NCI-H1436 (cell line): ENCODE data around the gene TBCC.
"Not testable (repeated sequence)": the region's sequence is repeated elsewhere in the genome, so short reads cannot be mapped to it uniquely, and the experiment has no call there.

Source experiments
- DNase-seq: peaks from one replicate; lab custom pipeline; 2025; lab: John Stamatoyannopoulos, UW

The TBCC gene, protein sequence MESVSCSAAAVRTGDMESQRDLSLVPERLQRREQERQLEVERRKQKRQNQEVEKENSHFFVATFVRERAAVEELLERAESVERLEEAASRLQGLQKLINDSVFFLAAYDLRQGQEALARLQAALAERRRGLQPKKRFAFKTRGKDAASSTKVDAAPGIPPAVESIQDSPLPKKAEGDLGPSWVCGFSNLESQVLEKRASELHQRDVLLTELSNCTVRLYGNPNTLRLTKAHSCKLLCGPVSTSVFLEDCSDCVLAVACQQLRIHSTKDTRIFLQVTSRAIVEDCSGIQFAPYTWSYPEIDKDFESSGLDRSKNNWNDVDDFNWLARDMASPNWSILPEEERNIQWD

DNA sequence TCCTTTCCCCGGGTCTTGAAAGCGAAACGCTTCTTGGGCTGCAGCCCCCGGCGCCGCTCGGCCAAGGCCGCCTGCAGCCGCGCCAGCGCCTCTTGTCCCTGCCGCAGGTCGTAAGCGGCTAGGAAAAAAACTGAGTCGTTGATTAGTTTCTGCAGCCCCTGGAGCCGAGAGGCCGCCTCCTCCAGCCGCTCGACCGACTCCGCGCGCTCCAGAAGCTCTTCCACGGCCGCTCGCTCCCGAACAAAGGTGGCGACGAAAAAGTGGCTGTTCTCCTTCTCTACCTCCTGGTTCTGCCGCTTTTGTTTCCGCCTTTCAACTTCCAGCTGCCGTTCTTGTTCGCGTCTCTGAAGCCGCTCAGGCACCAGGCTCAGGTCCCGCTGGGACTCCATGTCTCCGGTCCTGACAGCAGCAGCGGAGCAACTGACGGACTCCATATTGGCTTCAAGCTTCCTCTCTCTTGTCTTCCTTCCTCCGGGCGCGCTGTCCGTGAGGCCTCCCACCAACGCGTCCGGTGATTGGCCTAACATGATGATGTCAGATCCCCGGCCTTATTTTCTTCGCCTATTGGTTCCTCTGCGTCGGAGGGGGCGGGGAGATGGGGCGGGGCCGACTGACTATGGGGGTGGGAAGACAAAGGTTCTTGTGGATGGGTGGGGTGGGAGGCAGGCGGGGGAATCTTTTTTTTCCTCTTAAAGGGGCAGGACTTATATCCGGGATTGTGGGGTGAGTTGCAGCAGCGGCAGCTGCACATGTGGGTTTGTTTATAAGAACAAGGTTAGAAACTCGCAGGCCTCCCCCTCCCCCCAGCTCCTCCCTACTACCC lies at the start of gene TBCC:
TBCC (minus strand) TSS at position 464 of the 823 bp plus-strand sequence; CDS start at position 434, 30 bp downstream.
- peak; percentile 97 for DNase-seq

GRCh38 chr6:42795651-42796050 lies 49.7 kb upstream of the TBCC start:
- DNase-seq: no peak

GRCh38 chr6:42791706-42792320 lies 45.9 kb upstream of the TBCC start:
- peak; percentile 25 for DNase-seq

GRCh38 chr6:42790549-42791181 lies 44.8 kb upstream of the TBCC start:
- no peak for DNase-seq

DNA sequence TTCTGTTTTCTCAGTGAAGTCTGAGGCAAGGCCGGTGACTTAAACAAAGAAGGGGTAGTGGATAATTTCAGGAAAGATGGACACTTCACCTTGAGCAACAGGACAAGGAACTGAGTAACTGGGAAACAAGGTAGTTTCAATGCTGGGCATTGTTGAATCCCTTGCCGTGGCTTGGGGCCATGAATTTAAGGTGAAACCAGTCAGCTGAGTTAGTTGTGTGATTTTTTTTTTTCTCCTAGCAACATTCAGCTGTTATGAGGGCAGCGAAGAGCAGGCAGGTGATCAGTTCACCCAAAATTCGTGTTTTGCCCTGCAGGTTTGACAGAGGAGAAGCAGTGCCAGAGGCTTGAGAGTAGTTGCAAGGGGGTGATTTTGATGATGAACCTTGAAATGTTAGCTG lies 42.8 kb upstream of the TBCC start:
- DNase-seq: no peak

GRCh38 chr6:42787063-42787472 lies 41.2 kb upstream of the TBCC start:
- DNase-seq: no peak

DNA sequence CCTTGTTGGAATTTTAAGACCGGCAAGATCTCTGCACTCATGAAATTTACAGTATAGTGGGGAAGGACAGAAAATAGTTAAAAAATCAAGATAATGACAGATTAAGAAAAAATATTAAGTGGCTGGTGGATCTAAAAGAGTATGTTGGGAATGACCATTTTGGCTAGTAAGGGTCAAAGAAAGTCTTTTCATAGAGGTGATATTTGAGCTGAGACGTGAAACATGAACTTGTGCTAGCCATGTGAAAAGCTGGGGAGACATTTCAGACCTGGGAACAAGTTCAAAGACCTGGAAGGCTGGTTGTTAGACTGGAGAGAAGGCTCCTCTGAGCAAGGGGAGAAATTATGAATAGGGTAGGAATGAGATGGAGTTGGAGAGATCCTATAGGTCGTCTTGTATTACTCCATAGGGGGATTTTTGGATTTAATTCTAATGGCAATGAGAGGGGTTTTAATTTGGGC lies 40.7 kb upstream of the TBCC start:
- DNase-seq: no peak

DNA sequence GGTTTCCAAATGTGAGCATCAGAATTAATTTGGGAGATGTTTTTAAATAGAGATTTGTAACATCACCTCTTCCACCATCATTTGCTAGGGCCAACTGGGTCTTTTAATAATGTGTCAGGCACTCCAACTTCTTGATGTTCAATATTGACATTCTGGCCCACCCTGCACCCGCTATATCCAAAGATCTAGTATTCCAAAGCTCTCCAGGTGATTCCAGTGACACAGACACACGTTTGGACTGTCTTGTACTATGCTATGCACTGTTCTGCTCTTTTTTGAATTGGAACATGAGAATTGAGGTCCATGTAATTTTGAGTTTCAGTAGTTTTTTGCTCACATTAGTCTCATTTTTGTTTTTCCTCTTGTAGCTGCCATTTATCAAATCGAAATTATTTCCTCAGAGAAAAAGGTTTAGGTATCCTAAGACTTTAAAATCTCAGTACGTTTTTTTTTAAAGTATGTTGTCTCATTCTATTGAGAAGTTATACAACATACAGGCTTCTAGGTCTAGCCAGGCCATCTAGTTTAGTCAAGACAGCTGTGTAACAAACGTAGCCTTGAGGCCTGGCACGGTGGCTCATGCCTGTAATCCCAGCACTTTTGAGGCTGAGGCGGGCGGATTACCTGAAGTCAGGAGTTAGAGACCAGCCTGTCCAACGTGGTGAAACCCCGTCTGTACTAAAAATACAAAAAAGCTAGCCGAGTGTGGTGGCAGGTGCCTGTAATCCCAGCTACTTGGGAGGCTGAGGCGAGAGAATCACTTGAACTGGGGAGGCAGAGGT lies 39.0 kb upstream of the TBCC start:
- DNase-seq: no peak

DNA sequence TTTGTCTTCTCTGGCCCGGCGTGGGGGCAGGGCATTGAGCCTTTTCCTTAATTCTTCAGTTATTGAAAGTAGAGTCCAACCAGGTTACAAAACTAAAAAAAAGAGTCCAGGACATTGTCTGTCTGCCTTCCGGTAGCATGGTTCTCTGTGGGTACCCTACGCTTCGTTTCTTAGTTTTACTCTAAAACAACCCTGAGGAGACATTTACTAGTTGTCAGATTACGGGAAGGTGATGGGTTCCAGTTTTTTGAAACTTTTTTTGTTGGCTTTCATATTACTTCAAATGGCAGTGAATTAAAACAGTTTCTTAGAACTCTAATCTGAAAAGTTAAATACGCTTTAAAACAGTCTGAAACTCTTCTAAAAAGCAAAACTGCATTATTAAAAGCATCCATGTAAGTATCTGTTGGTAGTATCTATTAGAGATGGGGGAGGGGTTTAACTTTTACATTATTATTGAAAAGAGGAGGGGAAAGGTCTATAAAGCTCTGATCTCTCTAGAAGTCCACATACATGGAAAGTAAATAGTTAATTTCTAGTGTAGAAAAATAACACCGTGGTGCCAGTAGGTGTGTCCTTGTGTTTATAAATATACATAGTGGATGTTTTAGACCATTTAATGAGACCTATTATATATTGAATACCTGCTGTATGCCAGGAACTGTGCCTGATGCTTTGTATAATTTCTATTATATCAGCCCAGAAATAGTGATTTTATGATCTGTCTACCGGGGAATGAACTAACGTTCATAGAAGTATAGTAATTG lies 38.2 kb upstream of the TBCC start:
- DNase-seq: peak; percentile 25

DNA sequence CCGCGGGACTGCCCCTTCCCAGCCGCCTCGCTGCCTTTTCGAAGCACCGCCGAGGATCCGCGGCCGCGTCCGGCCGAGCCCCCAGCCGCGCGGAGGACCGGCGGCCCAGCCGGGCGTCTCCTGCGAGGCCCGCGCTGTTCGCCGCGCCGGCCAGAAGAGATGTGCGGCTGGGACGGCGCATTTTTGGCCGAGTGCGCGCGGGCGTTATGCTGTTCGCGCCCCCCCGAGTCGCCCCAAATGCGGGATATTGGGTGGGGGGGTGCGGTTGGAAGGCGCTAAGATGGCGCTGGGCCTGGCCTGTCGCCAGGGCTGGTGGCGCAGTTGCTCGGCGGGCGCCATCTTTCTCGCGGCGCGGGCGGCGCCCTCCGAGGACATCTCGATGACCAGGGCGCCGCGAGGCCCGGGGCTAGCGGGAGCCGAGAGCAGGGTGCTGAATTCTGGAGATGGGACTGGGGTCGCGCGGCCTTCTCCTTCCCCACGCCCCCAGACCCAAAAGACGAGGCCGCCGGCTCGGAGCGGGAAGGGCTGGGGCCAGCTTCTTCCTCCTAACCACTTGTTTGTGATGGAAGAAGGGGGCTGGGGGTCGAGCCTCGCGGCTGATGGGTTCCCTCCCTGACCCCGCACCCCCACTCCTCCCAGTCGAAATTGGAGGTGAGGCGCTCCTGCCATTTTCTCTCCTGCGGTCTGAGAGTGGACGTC lies 37.4 kb upstream of the TBCC start:
- DNase-seq: peak; percentile 67

- peak; percentile 75 for DNase-seq
Measured at GRCh38 chr6:42782689-42783176, 36.8 kb upstream of the TBCC start.

DNA sequence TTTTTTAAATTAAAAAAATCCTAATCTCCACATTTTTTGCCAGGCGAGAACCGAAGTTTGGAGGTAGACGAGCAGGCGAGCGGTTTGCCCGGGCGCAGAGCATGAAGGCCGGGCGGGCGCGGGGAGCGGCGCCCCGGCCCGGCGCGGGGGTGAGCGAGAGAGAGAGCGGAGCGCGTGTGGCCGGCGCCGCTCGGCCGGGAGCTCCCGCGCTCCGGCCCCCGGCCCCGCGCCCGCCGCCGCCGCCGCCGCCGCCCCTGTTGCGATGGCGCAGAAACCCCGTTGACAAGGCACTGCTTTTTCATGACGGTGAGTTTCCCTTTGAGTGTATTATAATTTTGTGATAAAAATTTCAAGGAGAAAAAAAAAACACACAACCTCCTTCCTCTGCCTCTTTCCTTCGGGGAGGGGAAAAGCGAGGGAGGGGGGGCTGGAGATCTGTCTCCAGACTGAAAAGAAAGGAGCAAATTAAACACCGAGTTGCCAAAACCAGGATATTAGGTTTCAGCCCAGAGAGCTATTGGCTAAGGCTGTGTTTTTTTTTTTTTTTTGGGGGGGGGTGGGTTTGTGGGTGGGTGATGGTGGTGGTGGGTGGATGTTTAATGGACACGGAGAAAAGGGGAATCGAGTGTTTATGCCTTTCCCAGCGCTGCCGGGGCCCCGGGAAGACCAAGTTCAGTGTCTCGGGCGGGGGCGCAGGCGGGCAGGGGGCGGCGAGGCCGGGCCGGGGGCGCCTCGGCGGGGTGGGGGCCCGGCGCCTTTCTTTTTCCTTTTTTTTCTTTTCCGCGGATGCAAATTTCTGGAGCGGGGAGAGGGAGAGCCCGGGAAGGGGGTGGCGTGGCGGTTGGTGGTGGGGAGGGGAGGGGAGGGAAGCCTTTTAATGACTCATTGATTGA lies 36.1 kb upstream of the TBCC start, which contains the start of gene BICRAL:
BICRAL (plus strand) TSS at position 257 of the 893 bp plus-strand sequence. CDS start 39,971 bp downstream, outside the sequence.
- DNase-seq: peak; percentile 63

DNA sequence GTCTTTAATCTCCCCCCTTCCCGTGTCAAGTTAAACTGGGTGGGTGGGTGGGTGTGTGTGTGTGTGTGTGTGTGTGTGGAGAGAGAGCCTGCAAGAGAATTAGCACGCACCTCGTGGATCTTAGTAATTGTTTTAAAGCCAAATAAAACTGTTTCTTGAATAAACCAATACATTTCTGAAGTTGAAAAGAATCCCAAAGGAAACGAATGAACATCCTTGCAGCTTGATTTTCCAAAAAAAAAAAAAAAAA lies 35.6 kb upstream of the TBCC start:
- no peak for DNase-seq

- DNase-seq: no peak
Measured at GRCh38 chr6:42779521-42779920, 33.6 kb upstream of the TBCC start.

DNA sequence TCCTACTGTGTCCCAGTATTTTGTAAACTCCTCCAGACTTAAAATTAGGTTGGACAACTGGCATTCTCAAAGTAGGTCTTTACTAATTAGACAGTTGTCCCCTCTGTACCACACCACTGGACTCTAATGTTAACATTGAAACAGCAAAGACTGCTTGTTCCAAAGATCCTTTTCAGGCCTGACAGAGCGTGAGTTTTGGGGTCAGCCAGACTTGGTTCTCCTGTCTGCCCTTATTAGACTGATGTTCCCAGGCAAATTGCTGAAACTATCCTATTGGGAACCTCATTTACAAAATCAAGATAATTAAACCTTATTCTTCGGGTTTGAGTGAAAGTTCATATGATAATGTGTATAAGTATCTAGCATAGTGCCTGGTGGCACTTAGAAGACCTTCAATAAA lies 32.2 kb upstream of the TBCC start:
- DNase-seq: no peak

DNA sequence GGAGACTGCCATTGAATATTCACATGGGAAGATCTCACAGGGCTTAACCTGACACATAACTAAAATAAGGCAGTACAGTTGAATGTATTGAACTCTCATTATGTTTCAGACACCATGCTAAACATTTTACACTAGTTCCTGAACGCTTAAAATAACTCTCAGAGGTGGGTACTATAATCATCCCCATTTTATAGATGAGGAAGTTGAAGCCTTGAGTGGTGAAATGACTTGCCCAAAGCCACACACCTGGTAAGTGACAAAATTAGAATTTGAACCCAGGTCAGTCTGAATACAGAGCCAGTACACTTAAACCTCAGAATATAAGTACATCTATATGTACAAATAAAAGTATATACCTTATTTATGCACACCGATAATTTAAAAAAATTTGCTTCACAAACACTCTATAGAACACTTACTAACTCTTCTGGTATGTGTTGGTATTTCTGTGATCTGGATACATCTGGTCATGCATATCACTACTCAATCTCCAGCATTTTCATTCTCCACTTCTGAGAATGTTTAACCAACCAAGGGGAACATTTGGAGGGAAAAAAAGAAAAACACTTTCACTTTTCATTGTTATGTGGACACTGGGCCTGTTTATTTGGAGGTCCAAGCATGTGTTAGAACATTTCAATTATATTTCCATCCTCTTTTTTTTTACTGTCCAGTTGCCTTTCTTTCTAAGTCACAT lies 31.4 kb upstream of the TBCC start:
- no peak for DNase-seq

DNA sequence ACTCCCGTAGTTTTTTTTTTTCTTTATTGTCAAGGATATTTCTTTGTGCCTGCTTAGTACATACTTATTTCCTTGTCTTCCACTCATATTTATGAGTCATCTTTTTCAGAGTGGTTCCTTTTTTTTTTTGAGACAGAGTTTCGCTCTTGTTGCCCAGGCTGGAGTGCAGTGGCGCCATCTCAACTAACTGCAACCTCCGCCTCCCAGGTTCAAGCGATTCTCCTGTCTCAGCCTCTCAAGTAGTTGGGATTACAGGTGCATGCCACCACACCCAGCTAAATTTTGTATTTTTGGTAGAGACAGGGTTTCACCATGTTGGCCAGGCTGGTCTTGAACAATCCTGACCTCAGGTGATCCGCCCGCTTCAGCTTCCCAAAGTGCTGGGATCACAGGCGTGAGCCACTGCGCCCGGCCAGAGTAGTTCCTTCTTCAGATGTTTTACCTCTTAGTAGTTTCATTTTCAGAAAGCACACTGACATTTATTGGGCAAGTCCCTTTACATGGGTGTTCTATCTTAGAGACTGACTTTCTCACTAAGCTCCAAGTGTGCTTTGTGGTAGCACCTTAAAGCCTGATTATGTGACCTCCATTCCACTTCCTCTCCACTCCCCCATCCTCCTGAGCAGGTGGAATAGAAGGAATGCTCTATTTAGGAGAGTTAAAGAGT lies 29.1 kb upstream of the TBCC start:
- DNase-seq: not testable (repeated sequence)

DNA sequence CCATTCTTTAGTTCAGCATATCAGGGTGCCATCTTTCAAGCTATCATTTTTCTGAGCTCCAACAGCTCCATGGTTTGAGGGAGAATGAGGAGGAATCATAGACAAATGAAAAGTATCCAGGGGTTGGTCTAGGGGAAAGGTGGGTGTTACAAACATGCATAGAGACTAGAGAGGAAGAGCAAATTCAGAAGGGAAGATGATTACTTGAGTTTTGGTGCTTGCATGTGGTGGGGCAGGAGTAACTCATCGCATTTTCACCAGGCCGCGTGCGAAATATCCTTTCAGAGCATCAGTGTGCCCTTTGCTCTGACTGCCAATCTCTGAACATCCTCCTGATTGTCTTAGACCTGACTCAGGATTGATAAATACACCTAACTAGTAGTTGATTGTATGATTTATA lies 28.3 kb upstream of the TBCC start:
- DNase-seq: no peak
